ENCODE data around the gene TMEM140.

GRCh38 chr7:135209225-135209834 is 61.5 kb downstream of the TMEM140 start:
- TF ChIP-seq CTCF (IDR thresholded peaks at IDR 0.05) (no peak), POLR2A (IDR thresholded peaks at IDR 0.05) (no peak)
